H1 (cell line): ENCODE results near the gene TSHR. TPM values are rescaled to one million over a fixed set of nuclear protein-coding genes. Genes with fewer than 3 reads are reported as not detected.

Source experiments
- CTCF ChIA-PET: fragments of 300-600 bp; sonication (Branson Sonifier 250); formaldehyde crosslinking; loops from one replicate; lab custom pipeline; 2021; ENCODE audit not compliant: partially characterized antibody; lab: Charles Lee
- POLR2A ChIA-PET: fragments of 300-600 bp; sonication (Branson Sonifier 250); formaldehyde crosslinking; loops from one replicate; lab custom pipeline; 2021; ENCODE audit warnings: inconsistent platforms; ENCODE audit not compliant: partially characterized antibody; lab: Charles Lee
- DNase-seq, 2 experiments: peaks; one replicate each; pipeline versions ENCODE4 v3.0.0 to v3.0.0-alpha.2; 2010 to 2022; ENCODE audit warnings: low spot score in 2 of 2, low read depth in 1 of 2, mixed read lengths in 1 of 2
- FAIRE-seq: peaks from 2 replicates; lab custom pipeline; 2011; peaks lifted over from hg19 to GRCh38; lab: Jason Lieb, UNC
- H2AFZ ChIP-seq: 2 replicates; pipeline ENCODE4 v1.8.1; 2012; ENCODE audit warnings: low read length, inconsistent platforms
- H2AK5ac ChIP-seq: 2 replicates; pipeline ENCODE4 v1.6.1; 2013; ENCODE audit warnings: low read depth, low read length
- H2BK120ac ChIP-seq: replicated peaks from 2 replicates; pipeline ENCODE3; 2013; ENCODE audit warnings: low read depth, low read length, inconsistent platforms
- H2BK12ac ChIP-seq: 2 replicates; pipeline ENCODE4 v1.6.1; 2013; ENCODE audit warnings: low read depth, low read length
- H2BK15ac ChIP-seq: 2 replicates; pipeline ENCODE4 v1.6.1; 2013; ENCODE audit warnings: low read length
- H2BK20ac ChIP-seq: 2 replicates; pipeline ENCODE4 v1.6.1; 2013; ENCODE audit warnings: low read length
- H2BK5ac ChIP-seq: 2 replicates; pipeline ENCODE4 v1.6.1; 2013; ENCODE audit warnings: low read depth, low read length
- H3K14ac ChIP-seq: 2 replicates; pipeline ENCODE4 v1.6.1; 2013; ENCODE audit warnings: inconsistent platforms; ENCODE audit not compliant: insufficient read length
- H3K18ac ChIP-seq: 2 replicates; pipeline ENCODE4 v1.6.1; 2013; ENCODE audit warnings: low read length; ENCODE audit errors: extremely low read depth
- H3K23ac ChIP-seq: 2 replicates; pipeline ENCODE4 v1.6.1; 2013; ENCODE audit warnings: inconsistent platforms; ENCODE audit not compliant: insufficient read length
- H3K23me2 ChIP-seq: 2 replicates; pipeline ENCODE4 v1.6.1; 2013; ENCODE audit warnings: low read depth, low read length
- H3K27ac ChIP-seq: 2 replicates; pipeline ENCODE4 v1.6.1; 2011; ENCODE audit warnings: low read depth, low read length, inconsistent platforms
- H3K27me3 ChIP-seq, 4 experiments: replicated peaks in 1 of 4; 1 replicate in 1 of 4; 2 replicates in 3 of 4; pipeline versions ENCODE4 v1.6.1 to v1.8.1; 2011 to 2013; ENCODE audit warnings: low read length in 3 of 4, mild to moderate bottlenecking in 3 of 4, inconsistent platforms in 2 of 4, mixed read lengths in 2 of 4, moderate library complexity in 1 of 4; ENCODE audit not compliant: control insufficient read depth in 3 of 4, insufficient read depth in 3 of 4; ENCODE audit errors: extremely low read depth in 1 of 4
- H3K36me3 ChIP-seq, 4 experiments: 2 replicates each; pipeline versions ENCODE4 v1.6.1 to v1.8.1; 2011 to 2013; ENCODE audit warnings: mild to moderate bottlenecking in 4 of 4, low read length in 3 of 4, moderate library complexity in 2 of 4, control low read depth in 1 of 4, inconsistent platforms in 1 of 4; ENCODE audit not compliant: insufficient read depth in 4 of 4, control insufficient read depth in 2 of 4
- H3K4ac ChIP-seq: replicated peaks from 2 replicates; pipeline ENCODE3; 2013; ENCODE audit warnings: low read length, low read depth, mixed read lengths, inconsistent platforms; ENCODE audit not compliant: insufficient read length
- H3K4me1 ChIP-seq, 4 experiments: replicated peaks in 1 of 4; 1 replicate in 1 of 4; 2 replicates in 3 of 4; pipeline versions ENCODE4 v1.6.1 to v1.8.1; 2011 to 2013; ENCODE audit warnings: low read length in 3 of 4, inconsistent platforms in 2 of 4, mixed read lengths in 1 of 4; ENCODE audit not compliant: insufficient read depth in 4 of 4, control insufficient read depth in 3 of 4
- H3K4me2 ChIP-seq, 2 experiments: 2 replicates each; pipeline versions ENCODE4 v1.6.1 to v1.8.1; 2011 to 2013; ENCODE audit warnings: low read depth in 2 of 2, low read length in 2 of 2, control low read depth in 1 of 2, inconsistent platforms in 1 of 2, mild to moderate bottlenecking in 1 of 2; ENCODE audit not compliant: insufficient read depth in 1 of 2
- H3K4me3 ChIP-seq, 4 experiments: fragments of 200-600, 300-600 bp in 1 of 4; sonication (generic), shearing (Covaris generic), sonication (Bioruptor Twin) in 1 of 4; 2 replicates each; pipeline versions ENCODE4 v1.5.1 to v1.8.1; 2011 to 2016; ENCODE audit warnings: low read length in 4 of 4, low read depth in 3 of 4, control low read depth in 2 of 4, inconsistent platforms in 2 of 4, mild to moderate bottlenecking in 2 of 4, mixed read lengths in 1 of 4, moderate library complexity in 1 of 4; ENCODE audit not compliant: insufficient read depth in 2 of 4; ENCODE audit errors: extremely low read depth in 1 of 4
- H3K56ac ChIP-seq: replicated peaks from 2 replicates; pipeline ENCODE3; 2013; ENCODE audit warnings: low read depth, mild to moderate bottlenecking, mixed read lengths, low read length, inconsistent platforms; ENCODE audit not compliant: insufficient read length
- H3K79me1 ChIP-seq: 2 replicates; pipeline ENCODE4 v1.6.1; 2013; ENCODE audit warnings: low read depth, low read length, control low read depth
- H3K79me2 ChIP-seq, 2 experiments: 2 replicates each; pipeline versions ENCODE4 v1.6.1 to v1.8.1; 2012 to 2013; ENCODE audit warnings: low read length in 2 of 2, mild to moderate bottlenecking in 2 of 2, inconsistent platforms in 1 of 2; ENCODE audit not compliant: insufficient read depth in 2 of 2, control insufficient read depth in 1 of 2
- H3K9ac ChIP-seq, 4 experiments: replicated peaks in 1 of 4; 1 replicate in 1 of 4; 2 replicates in 3 of 4; pipeline versions ENCODE4 v1.6.1 to v1.8.1; 2011 to 2013; ENCODE audit warnings: low read depth in 3 of 4, low read length in 3 of 4, control low read depth in 2 of 4, mild to moderate bottlenecking in 2 of 4, moderate library complexity in 2 of 4, inconsistent platforms in 1 of 4; ENCODE audit errors: extremely low read depth in 1 of 4
- H3K9me3 ChIP-seq, 2 experiments: 2 replicates each; pipeline versions ENCODE4 v1.6.1 to v1.8.1; 2012 to 2013; ENCODE audit warnings: mild to moderate bottlenecking in 2 of 2, moderate library complexity in 2 of 2, control low read depth in 1 of 2, inconsistent platforms in 1 of 2, low read depth in 1 of 2, low read length in 1 of 2, mixed read lengths in 1 of 2; ENCODE audit not compliant: insufficient read depth in 2 of 2
- H4K20me1 ChIP-seq, 2 experiments: replicated peaks in 1 of 2; 2 replicates each; pipeline versions ENCODE3 to v1.8.1; 2011 to 2013; ENCODE audit warnings: inconsistent platforms in 2 of 2, low read length in 2 of 2, mild to moderate bottlenecking in 1 of 2; ENCODE audit not compliant: insufficient read depth in 2 of 2, control insufficient read depth in 1 of 2
- H4K5ac ChIP-seq: 2 replicates; pipeline ENCODE4 v1.6.1; 2013; ENCODE audit warnings: low read length, low read depth, mixed read lengths, inconsistent platforms; ENCODE audit not compliant: insufficient read length
- H4K8ac ChIP-seq: 2 replicates; pipeline ENCODE4 v1.8.0; 2013; ENCODE audit warnings: mild to moderate bottlenecking, moderate library complexity, low read length, inconsistent platforms; ENCODE audit not compliant: insufficient read depth; ENCODE audit errors: extremely low read depth
- H4K91ac ChIP-seq: replicated peaks from 2 replicates; pipeline ENCODE3; 2013; ENCODE audit warnings: low read length, mixed read lengths, inconsistent platforms; ENCODE audit not compliant: insufficient read length
- BACH1 ChIP-seq: IDR thresholded peaks from 2 replicates; pipeline ENCODE4 v1.6.1; 2012; ENCODE audit warnings: low read length, improper control_type of control experiment
- EP300 ChIP-seq, 2 experiments: IDR thresholded peaks; 1 replicate in 1 of 2; 2 replicates in 1 of 2; pipeline ENCODE4 v1.6.1; 2011 to 2012; ENCODE audit warnings: low read depth in 2 of 2, low read length in 2 of 2, mild to moderate bottlenecking in 2 of 2, borderline replicate concordance in 1 of 2, inconsistent platforms in 1 of 2, moderate library complexity in 1 of 2
- TCF12 ChIP-seq: IDR thresholded peaks from 2 replicates; pipeline ENCODE4 v1.6.1; 2011; ENCODE audit warnings: low read depth, mild to moderate bottlenecking, low read length
- WGBS, 2 experiments: shearing (Covaris generic) in 1 of 2; methylation state at CpG; one replicate each; pipeline versions ENCODE4 v1.1.6 to v1.1.7; 2013 to 2015; ENCODE audit warnings: low lambda C conversion rate in 2 of 2, mixed read lengths in 2 of 2, inconsistent platforms in 1 of 2, low coverage in 1 of 2, missing lambda C conversion rate in 1 of 2; ENCODE audit not compliant: insufficient replicate concordance in 2 of 2, insufficient coverage in 1 of 2, insufficient read length in 1 of 2; ENCODE audit errors: extremely low coverage in 1 of 2, missing lambda C conversion rate in 1 of 2; 5-methylcytosine and 5-hydroxymethylcytosine counted together
- polyA plus RNA-seq, 7 experiments: library from polyadenylated mRNA; depleted of rRNA in 3 of 7; stranded (reverse) in 5 of 7; unstranded in 2 of 7; fragments of >200 nt in 5 of 7; fragments of 200-250 nt in 2 of 7; gene quantifications; 1 replicate in 5 of 7; 2 replicates in 1 of 7; 4 replicates in 1 of 7; pipeline versions ENCODE4 v1.2.1 to v1.2.3, GENCODE V29; 2011 to 2013; ENCODE audit warnings: missing spikeins in 2 of 7, mixed read lengths in 2 of 7
- total RNA-seq: library from RNA; stranded (reverse); fragmentation: NEBNext Ultra II Directional; extraction: Animal tissue kit (Norgen Biotek cat#: 25700); gene quantifications from 2 replicates; pipeline ENCODE4 v1.2.1, GENCODE V29; 2021
- TF ChIP-seq, protein P1 (sequence below): IDR thresholded peaks from 2 replicates; pipeline ENCODE4 v1.6.1; 2011; ENCODE audit warnings: low read length, improper control_type of control experiment

The TSHR gene
- total and polyA plus RNA-seq, 2 of the 8 experiments (the other 6 are each of a cell fraction or from before 2014, with no cell fraction given): 0.27 TPM; not detected in 1

DNA sequence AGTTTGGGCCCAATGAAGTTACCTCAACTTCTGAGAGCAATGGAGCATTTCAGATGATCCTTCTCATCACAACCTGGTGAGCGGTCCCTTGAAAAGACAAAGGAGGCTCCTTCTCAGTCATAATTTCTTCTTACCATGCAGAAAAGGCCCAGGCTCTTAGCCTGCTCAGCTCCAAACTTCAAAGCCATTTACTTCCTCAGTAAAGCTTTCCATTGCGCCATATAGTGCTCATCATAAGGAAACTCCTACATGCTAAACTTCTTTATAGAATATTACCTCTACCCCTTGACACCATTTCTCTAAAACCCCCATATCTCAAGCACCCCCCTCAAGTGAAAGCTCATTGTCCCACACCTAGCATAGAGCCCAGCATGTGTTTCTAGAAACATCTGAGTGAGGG, 138.2 kb downstream of the TSHR start:
- Histone ChIP-seq H2AFZ (no peak overlapping the region), H3K36me3 (no peaks in the 10 kb centered on the region), H4K91ac (no peak overlapping the region)
- TF ChIP-seq, protein P1, sequence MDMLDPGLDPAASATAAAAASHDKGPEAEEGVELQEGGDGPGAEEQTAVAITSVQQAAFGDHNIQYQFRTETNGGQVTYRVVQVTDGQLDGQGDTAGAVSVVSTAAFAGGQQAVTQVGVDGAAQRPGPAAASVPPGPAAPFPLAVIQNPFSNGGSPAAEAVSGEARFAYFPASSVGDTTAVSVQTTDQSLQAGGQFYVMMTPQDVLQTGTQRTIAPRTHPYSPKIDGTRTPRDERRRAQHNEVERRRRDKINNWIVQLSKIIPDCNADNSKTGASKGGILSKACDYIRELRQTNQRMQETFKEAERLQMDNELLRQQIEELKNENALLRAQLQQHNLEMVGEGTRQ: no peak
- TF ChIP-seq BACH1 (no peak), EP300 (IDR thresholded peaks at IDR 0.05; ENCODE audit: borderline replicate concordance in 1 of 2, low read depth in 2 of 2, low read length in 2 of 2) (no peak), TCF12 (no peak)
- TF ChIP-seq, all 59 proteins: peak for 0
- Histone ChIP-seq H3K4ac (no peak overlapping the region), H4K20me1 (no peaks in the 10 kb centered on the region), H3K79me1 (no peaks in the 10 kb centered on the region), H3K23me2 (no peaks in the 10 kb centered on the region; the same call in 1 of the 2 replicates), H2AK5ac (no peak overlapping the region), H3K4me2 (no peak overlapping the region), H3K79me2 (no peaks in the 10 kb centered on the region), H3K56ac (no peak overlapping the region), H4K5ac (no peak overlapping the region), H2BK15ac (no peak overlapping the region), H3K4me1 (no peaks in the 10 kb centered on the region), H2BK120ac (no peak overlapping the region), H3K23ac (no peak overlapping the region), H3K27me3 (no peaks in the 10 kb centered on the region), H2BK5ac (no peak overlapping the region), H3K14ac (no peak overlapping the region), H3K18ac (no peak overlapping the region), H3K27ac (no peak overlapping the region), H3K4me3 (no peak overlapping the region), H3K9ac (no peak overlapping the region), H3K9me3 (no peaks in the 10 kb centered on the region), H2BK12ac (no peak overlapping the region), H4K8ac (no peak overlapping the region), H2BK20ac (no peak overlapping the region)
- DNase-seq: no peak
- WGBS, 2 experiments: 93% methylated on average over 2 of the region's 2 CpGs; no CpG with 5 or more reads in 1 of the 2 experiments
- POLR2A ChIA-PET: no interaction called here
- FAIRE-seq: no peak
- CTCF ChIA-PET: interaction anchor here (0.9 to 1.2 kb wide), 2 partner anchors 14 to 97 kb away, joined by 3 read pairs; no protein-coding TSS in a partner anchor
